Measurements from ENCODE around the gene RREB1.

DNA sequence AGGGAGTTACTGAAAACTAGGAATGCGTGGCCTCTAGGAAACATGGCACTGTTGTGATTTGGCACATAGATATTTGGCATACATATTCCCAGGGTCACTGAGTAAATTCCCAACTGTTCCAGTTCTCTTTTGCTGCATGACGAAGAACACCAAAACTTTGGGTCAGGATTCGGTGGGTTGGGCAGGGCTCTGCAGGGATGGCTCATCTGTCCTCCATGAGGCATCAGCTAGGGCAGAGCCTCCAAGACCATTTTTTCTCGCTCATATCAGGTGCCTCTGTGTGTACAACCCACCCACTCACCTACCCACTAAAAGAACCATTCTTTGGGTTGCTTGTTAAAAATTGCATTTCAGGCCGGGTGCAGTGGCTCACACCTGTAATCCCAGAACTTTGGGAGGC is 148.2 kb downstream of the RREB1 start:
- TF ChIP-seq GABPA (IDR thresholded peaks at IDR 0.05; ENCODE audit: low read depth): no peak
- TF ChIP-seq, protein P1, sequence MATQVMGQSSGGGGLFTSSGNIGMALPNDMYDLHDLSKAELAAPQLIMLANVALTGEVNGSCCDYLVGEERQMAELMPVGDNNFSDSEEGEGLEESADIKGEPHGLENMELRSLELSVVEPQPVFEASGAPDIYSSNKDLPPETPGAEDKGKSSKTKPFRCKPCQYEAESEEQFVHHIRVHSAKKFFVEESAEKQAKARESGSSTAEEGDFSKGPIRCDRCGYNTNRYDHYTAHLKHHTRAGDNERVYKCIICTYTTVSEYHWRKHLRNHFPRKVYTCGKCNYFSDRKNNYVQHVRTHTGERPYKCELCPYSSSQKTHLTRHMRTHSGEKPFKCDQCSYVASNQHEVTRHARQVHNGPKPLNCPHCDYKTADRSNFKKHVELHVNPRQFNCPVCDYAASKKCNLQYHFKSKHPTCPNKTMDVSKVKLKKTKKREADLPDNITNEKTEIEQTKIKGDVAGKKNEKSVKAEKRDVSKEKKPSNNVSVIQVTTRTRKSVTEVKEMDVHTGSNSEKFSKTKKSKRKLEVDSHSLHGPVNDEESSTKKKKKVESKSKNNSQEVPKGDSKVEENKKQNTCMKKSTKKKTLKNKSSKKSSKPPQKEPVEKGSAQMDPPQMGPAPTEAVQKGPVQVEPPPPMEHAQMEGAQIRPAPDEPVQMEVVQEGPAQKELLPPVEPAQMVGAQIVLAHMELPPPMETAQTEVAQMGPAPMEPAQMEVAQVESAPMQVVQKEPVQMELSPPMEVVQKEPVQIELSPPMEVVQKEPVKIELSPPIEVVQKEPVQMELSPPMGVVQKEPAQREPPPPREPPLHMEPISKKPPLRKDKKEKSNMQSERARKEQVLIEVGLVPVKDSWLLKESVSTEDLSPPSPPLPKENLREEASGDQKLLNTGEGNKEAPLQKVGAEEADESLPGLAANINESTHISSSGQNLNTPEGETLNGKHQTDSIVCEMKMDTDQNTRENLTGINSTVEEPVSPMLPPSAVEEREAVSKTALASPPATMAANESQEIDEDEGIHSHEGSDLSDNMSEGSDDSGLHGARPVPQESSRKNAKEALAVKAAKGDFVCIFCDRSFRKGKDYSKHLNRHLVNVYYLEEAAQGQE (IDR thresholded peaks at IDR 0.05; ENCODE audit: insufficient replicate concordance, low read depth): no peak
- TF ChIP-seq, protein P2, sequence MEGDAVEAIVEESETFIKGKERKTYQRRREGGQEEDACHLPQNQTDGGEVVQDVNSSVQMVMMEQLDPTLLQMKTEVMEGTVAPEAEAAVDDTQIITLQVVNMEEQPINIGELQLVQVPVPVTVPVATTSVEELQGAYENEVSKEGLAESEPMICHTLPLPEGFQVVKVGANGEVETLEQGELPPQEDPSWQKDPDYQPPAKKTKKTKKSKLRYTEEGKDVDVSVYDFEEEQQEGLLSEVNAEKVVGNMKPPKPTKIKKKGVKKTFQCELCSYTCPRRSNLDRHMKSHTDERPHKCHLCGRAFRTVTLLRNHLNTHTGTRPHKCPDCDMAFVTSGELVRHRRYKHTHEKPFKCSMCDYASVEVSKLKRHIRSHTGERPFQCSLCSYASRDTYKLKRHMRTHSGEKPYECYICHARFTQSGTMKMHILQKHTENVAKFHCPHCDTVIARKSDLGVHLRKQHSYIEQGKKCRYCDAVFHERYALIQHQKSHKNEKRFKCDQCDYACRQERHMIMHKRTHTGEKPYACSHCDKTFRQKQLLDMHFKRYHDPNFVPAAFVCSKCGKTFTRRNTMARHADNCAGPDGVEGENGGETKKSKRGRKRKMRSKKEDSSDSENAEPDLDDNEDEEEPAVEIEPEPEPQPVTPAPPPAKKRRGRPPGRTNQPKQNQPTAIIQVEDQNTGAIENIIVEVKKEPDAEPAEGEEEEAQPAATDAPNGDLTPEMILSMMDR (IDR thresholded peaks at IDR 0.05; ENCODE audit: insufficient read depth, low read length): no peak
- TF ChIP-seq POLR2AphosphoS5 (IDR thresholded peaks at IDR 0.05; ENCODE audit: low read depth): no peak
